Motor neuron (in vitro differentiated cells): ENCODE data around the gene WSCD2. TPM values are rescaled to one million over a fixed set of nuclear protein-coding genes. Genes with fewer than 3 reads are reported as not detected.

Source experiments
- ATAC-seq, 8 experiments: fragments of 200-7000 bp; cut with Tn5 transposase; replicated peaks in 6 of 8; 2 replicates each; pipeline ENCODE4 v1.8.0; 2021; ENCODE audit warnings: mild to moderate bottlenecking in 8 of 8, moderate library complexity in 8 of 8
- H3K27ac ChIP-seq, 2 donors: fragments of 250-450 bp; sonication (Bioruptor Pico); 2 replicates each; pipeline ENCODE4 v1.9.0; 2021; ENCODE audit warnings: antibody characterized with exemption in 2 of 2, mild to moderate bottlenecking in 2 of 2, moderate library complexity in 1 of 2
- H3K4me1 ChIP-seq, 2 donors: fragments of 250-450 bp; sonication (Bioruptor Pico); replicated peaks in 1 of 2; 2 replicates each; pipeline ENCODE4 v1.6.1; 2021; ENCODE audit warnings: antibody characterized with exemption in 2 of 2, mild to moderate bottlenecking in 2 of 2, moderate library complexity in 1 of 2
- H3K4me3 ChIP-seq, 5 donors: fragments of 250-450 bp; sonication (Bioruptor Pico); 2 replicates each; pipeline ENCODE4 v1.9.0; 2021; ENCODE audit warnings: antibody characterized with exemption in 5 of 5, mild to moderate bottlenecking in 5 of 5, moderate library complexity in 4 of 5
- WGBS, 10 experiments: fragments of 450-650 bp; shearing (Covaris generic); methylation state at CpG; one replicate each; pipeline ENCODE4 v1.0.0; 2022; 5-methylcytosine and 5-hydroxymethylcytosine counted together
- in situ Hi-C, 9 experiments: fragments of 400-800 bp; cut with MboI; loops; one replicate each; pipeline ENCODE4 v1.15.0; 2021; ENCODE audit warnings: low sequenced_read_pairs in 9 of 9, low pct_unique_long_range_greater_than_20kb in 2 of 9; ENCODE audit not compliant: unreplicated experiment in 9 of 9
- total RNA-seq, 8 experiments: library from RNA; unstranded; fragments of 300-600 nt; gene quantifications; 2 replicates each; pipeline versions ENCODE4 v1.2.3 to v1.2.4, GENCODE V29; 2022

WSCD2 gene
- 1 to 10 TPM in 5 of 8 experiments, under 1 TPM in 2, not detected in 1; 0.15 to 8.1 (median 3.0) TPM for total RNA-seq

DNA sequence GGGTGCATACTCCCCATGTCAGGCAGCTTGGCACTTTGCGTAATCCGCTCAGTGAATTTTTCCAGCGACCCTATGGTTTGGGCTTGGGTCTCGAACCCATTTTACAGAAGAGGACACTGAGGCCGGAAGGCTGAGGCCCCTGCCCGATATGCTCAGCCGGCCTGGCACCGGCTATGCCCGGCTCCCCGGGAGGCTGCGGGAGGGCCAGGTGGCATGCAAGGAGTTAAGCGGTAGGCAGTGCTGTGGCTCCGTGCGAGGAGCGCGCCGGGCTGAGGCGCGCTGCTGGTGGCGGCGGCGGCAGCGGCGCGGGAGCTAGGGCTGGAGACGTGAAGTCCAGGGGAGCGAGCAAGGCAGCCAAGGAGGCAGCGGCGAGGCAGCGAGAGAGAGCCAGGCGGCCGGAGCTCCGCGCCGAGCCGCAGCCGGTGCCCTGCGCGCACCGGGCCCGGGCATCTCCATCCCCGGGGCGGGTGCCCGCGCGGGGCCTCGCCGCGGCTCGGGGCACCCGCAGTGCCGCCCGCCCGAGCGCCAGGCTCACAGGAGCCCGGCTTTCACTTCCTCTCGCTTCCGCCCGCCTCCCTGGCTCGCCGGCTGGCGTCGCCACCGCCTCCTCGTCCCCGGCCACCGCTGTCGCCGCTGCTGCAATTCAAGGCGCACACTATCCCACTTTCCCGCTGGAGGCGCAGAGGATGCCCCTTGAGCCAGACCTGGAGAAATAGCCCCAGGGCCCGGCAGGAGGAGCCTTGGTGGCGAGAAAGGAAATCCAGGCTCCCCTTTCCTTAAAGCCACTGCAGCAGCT is at the start of gene WSCD2:
WSCD2 (plus strand) TSS at position 272 of the 796 bp plus-strand sequence. CDS start 66,545 bp downstream, outside the sequence.
- Histone ChIP-seq H3K4me3 (peak within 1 kb of the TSS; percentile 42 to 86 (median 50)), H3K4me1 (peaks cover 19 to 21% of the 10 kb centered on the region in 2 donors), H3K27ac (peak within 1 kb of the TSS; percentile 71 to 79)
- in situ Hi-C loops = no loop called here
- peak; percentile 73 to 89 (median 86) for ATAC-seq
- 0% methylated on average over 1 to 10 of the region's 74 CpGs; no CpG with 5 or more reads in 6 of the 10 experiments for WGBS, 10 experiments

GRCh38 chr12:108079721-108080120 is 49.4 kb upstream of the WSCD2 start:
- WGBS, 10 experiments = 80 to 100% (median 90%) methylated on average over 1 of the region's 1 CpG; no CpG with 5 or more reads in 6 of the 10 experiments
- no peak overlapping the region for H3K4me3 ChIP-seq
- no peak overlapping the region for H3K27ac ChIP-seq
- no peak for ATAC-seq
- in situ Hi-C loops = loop anchor here in 1 of 9 experiments (25.0 kb wide), 1 partner anchor 383 kb away; no protein-coding TSS in a partner anchor
- peaks cover 14 to 23% of the 10 kb centered on the region in 2 donors for H3K4me1 ChIP-seq

GRCh38 chr12:108080363-108080762 is 48.7 kb upstream of the WSCD2 start:
- no peak overlapping the region for H3K4me3 ChIP-seq
- in situ Hi-C loops = loop anchor here in 1 of 9 experiments (25.0 kb wide), 1 partner anchor 382 kb away; no protein-coding TSS in a partner anchor
- WGBS, 10 experiments = 25 to 80% (median 54%) methylated on average over 2 to 7 of the region's 7 CpGs; no CpG with 5 or more reads in 5 of the 10 experiments
- peaks cover 14 to 23% of the 10 kb centered on the region in 2 donors for H3K4me1 ChIP-seq
- H3K27ac ChIP-seq = no peak overlapping the region
- peak in 5 of 8 experiments; percentile 83 to 92 (median 86) for ATAC-seq

DNA sequence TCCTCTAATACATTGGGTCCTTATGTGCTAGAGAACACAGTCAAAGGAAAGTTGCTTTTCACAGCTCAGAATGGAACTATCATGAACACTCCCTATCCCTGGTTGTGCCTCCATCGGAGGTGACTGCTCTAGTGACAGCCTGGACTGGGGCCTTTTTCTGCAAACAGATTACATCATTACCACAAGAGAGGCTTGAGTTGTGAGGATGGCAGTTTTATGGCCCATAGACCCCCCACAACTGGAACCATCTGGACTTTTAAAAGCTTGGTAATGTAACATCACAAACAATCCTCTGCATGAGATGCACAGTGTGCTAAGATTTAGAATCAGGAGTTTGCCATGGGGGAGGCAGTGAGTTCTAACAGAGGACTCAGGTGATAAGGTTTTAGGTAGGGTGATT is 46.6 kb upstream of the WSCD2 start:
- Histone ChIP-seq H3K4me3 (no peak overlapping the region), H3K27ac (no peak overlapping the region), H3K4me1 (peaks cover 14 to 18% of the 10 kb centered on the region in 2 donors)
- in situ Hi-C loops = loop anchor here in 1 of 9 experiments (25.0 kb wide), 1 partner anchor 380 kb away; no protein-coding TSS in a partner anchor
- ATAC-seq = peak in 5 of 8 experiments; percentile 65 to 82 (median 74)
- WGBS, 10 experiments = 0 to 83% (median 27%) methylated on average over 1 of the region's 1 CpG; no CpG with 5 or more reads in 6 of the 10 experiments

- no peak for ATAC-seq
- H3K4me1 ChIP-seq = peaks cover 6 to 11% of the 10 kb centered on the region in 2 donors
- H3K27ac ChIP-seq = no peak overlapping the region
- WGBS, 10 experiments = 17 to 100% (median 54%) methylated on average over 1 of the region's 1 CpG; no CpG with 5 or more reads in 4 of the 10 experiments
- in situ Hi-C loops = loop anchor here in 1 of 9 experiments (25.0 kb wide), 1 partner anchor 374 kb away; no protein-coding TSS in a partner anchor
- no peak overlapping the region for H3K4me3 ChIP-seq
Observed at GRCh38 chr12:108087900-108088299, 41.2 kb upstream of the WSCD2 start.

GRCh38 chr12:108090107-108090899 is 38.8 kb upstream of the WSCD2 start:
- Histone ChIP-seq H3K27ac (peak overlapping the region; percentile 33 to 52), H3K4me3 (no peak overlapping the region), H3K4me1 (peaks cover 14 to 19% of the 10 kb centered on the region in 2 donors)
- peak in 4 of 8 experiments; percentile 44 to 86 (median 82) for ATAC-seq
- in situ Hi-C loops = loop anchor here in 1 of 9 experiments (25.0 kb wide), 1 partner anchor 372 kb away; no protein-coding TSS in a partner anchor
- WGBS, 10 experiments = 11 to 82% (median 58%) methylated on average over 1 to 13 of the region's 13 CpGs; no CpG with 5 or more reads in 3 of the 10 experiments

GRCh38 chr12:108090932-108091678 is 38.0 kb upstream of the WSCD2 start:
- Histone ChIP-seq H3K4me3 (no peak overlapping the region), H3K27ac (no peak overlapping the region), H3K4me1 (peaks cover 14 to 19% of the 10 kb centered on the region in 2 donors)
- in situ Hi-C loops = loop anchor here in 1 of 9 experiments (25.0 kb wide), 1 partner anchor 371 kb away; no protein-coding TSS in a partner anchor
- 0 to 100% (median 89%) methylated on average over 1 to 8 of the region's 10 CpGs; no CpG with 5 or more reads in 2 of the 10 experiments for WGBS, 10 experiments
- ATAC-seq = peak in 3 of 8 experiments; percentile 3 to 81 (median 16)

- 0 to 80% (median 46%) methylated on average over 1 to 2 of the region's 4 CpGs; no CpG with 5 or more reads in 6 of the 10 experiments for WGBS, 10 experiments
- no peak overlapping the region for H3K4me3 ChIP-seq
- in situ Hi-C loops = loop anchor here in 1 of 9 experiments (25.0 kb wide), 1 partner anchor 371 kb away; no protein-coding TSS in a partner anchor
- ATAC-seq = no peak
- H3K27ac ChIP-seq = no peak overlapping the region
- peaks cover 14 to 19% of the 10 kb centered on the region in 2 donors for H3K4me1 ChIP-seq
Observed at GRCh38 chr12:108091679-108092051, 37.4 kb upstream of the WSCD2 start.

- Histone ChIP-seq H3K27ac (peak overlapping the region in 1 of 2 donors; percentile 22), H3K4me1 (peaks cover 14 to 19% of the 10 kb centered on the region in 2 donors), H3K4me3 (no peak overlapping the region)
- WGBS, 10 experiments = 0 to 50% (median 20%) methylated on average over 1 to 4 of the region's 4 CpGs
- peak; percentile 23 to 82 (median 70) for ATAC-seq
- in situ Hi-C loops = loop anchor here in 1 of 9 experiments (25.0 kb wide), 1 partner anchor 369 kb away; no protein-coding TSS in a partner anchor
Observed at GRCh38 chr12:108093209-108093608, 35.9 kb upstream of the WSCD2 start.

GRCh38 chr12:108094056-108094649 is 34.9 kb upstream of the WSCD2 start:
- Histone ChIP-seq H3K4me3 (no peak overlapping the region), H3K27ac (no peak overlapping the region), H3K4me1 (peaks cover 14 to 19% of the 10 kb centered on the region in 2 donors)
- in situ Hi-C loops = loop anchor here in 1 of 9 experiments (25.0 kb wide), 1 partner anchor 368 kb away; no protein-coding TSS in a partner anchor
- ATAC-seq = peak in 2 of 8 experiments; percentile 76 to 77
- WGBS, 10 experiments = 0 to 90% (median 43%) methylated on average over 1 to 2 of the region's 2 CpGs; no CpG with 5 or more reads in 1 of the 10 experiments

- in situ Hi-C loops = loop anchor here in 1 of 9 experiments (25.0 kb wide), 1 partner anchor 365 kb away; no protein-coding TSS in a partner anchor
Observed at GRCh38 chr12:108097160-108097911, 31.8 kb upstream of the WSCD2 start.

More at GRCh38 chr12:108097160-108097911, 31.8 kb upstream of the WSCD2 start:
- WGBS, 10 experiments = 0 to 100% (median 50%) methylated on average over 1 to 3 of the region's 3 CpGs; no CpG with 5 or more reads in 3 of the 10 experiments
- Histone ChIP-seq H3K4me3 (no peak overlapping the region), H3K27ac (no peak overlapping the region), H3K4me1 (peaks cover 22 to 23% of the 10 kb centered on the region in 2 donors)
- ATAC-seq = no peak
